GM10248 (cell line): Measurements from ENCODE around the gene MAPK4.
"Not testable (repeated sequence)": the region's sequence is repeated elsewhere in the genome, so short reads cannot be mapped to it uniquely, and the experiment has no call there.

Experiments used
- CTCF ChIA-PET: fragments of 300-600 bp; sonication (Branson Sonifier 250); formaldehyde crosslinking; extraction: SDS; loops from one replicate; lab custom pipeline; 2021; ENCODE audit warnings: antibody characterized with exemption; lab: Yijun Ruan, JAX
- POLR2A ChIA-PET: fragments of 350-650 bp; sonication (Branson Sonifier 250); formaldehyde crosslinking; extraction: SDS; loops from one replicate; lab custom pipeline; 2020; ENCODE audit warnings: antibody characterized with exemption; lab: Yijun Ruan, JAX
- DNase-seq: peaks from one replicate; pipeline ENCODE4 v3.0.0; 2012; ENCODE audit errors: extremely low spot score
- CTCF ChIP-seq: IDR thresholded peaks from 2 replicates; pipeline ENCODE4 v1.5.1; 2012; ENCODE audit warnings: mild to moderate bottlenecking, low read depth; ENCODE audit errors: extremely low read depth, missing control alignments, control extremely low read depth

The MAPK4 gene

GRCh38 chr18:50697509-50697908 is 137.6 kb downstream of the MAPK4 start:
- ChIA-PET POLR2A (no interaction called here), CTCF (interaction anchor here (1.0 kb wide), 1 partner anchor 14 kb away, joined by 4 read pairs; no protein-coding TSS in a partner anchor)
- no peak for TF ChIP-seq CTCF
- DNase-seq = no peak

- TF ChIP-seq CTCF = no peak
- no peak for DNase-seq
- CTCF ChIA-PET = no interaction called here
- POLR2A ChIA-PET = no interaction called here
Measured at GRCh38 chr18:50700245-50701165, 140.6 kb downstream of the MAPK4 start.

- ChIA-PET POLR2A (interaction anchor here (0.6 kb wide), 1 partner anchor 21 kb away, joined by 3 read pairs; no protein-coding TSS in a partner anchor), CTCF (no interaction called here)
- no peak for DNase-seq
- no peak for TF ChIP-seq CTCF
Measured at GRCh38 chr18:50704357-50704940, 144.6 kb downstream of the MAPK4 start.

- ChIA-PET POLR2A (no interaction called here), CTCF (no interaction called here)
- no peak for TF ChIP-seq CTCF
- no peak for DNase-seq
Measured at GRCh38 chr18:50706199-50706598, 146.3 kb downstream of the MAPK4 start.

- ChIA-PET CTCF (interaction anchor here (0.7 kb wide), 1 partner anchor 573 kb away, joined by 3 read pairs; no protein-coding TSS in a partner anchor), POLR2A (no interaction called here)
- no peak for DNase-seq
- no peak for TF ChIP-seq CTCF
Measured at GRCh38 chr18:50706651-50707050, 146.8 kb downstream of the MAPK4 start.

GRCh38 chr18:50707297-50707696 is 147.4 kb downstream of the MAPK4 start:
- POLR2A ChIA-PET, DNase-seq: not testable (repeated sequence)
- CTCF ChIA-PET = interaction anchor here (0.7 to 1.5 kb wide), 2 partner anchors 11 to 573 kb away, joined by 3 read pairs; no protein-coding TSS in a partner anchor
